DOHH2 (cell line): ENCODE data around the gene ZNF451.

Experiments used
- H3F3A ChIP-seq: fragments of 200-600 bp; sonication (generic), shearing (Covaris generic); 2 replicates; pipeline ENCODE4 v1.6.0; 2016; ENCODE audit warnings: antibody characterized with exemption, mild to moderate bottlenecking; ENCODE audit not compliant: control insufficient read depth, insufficient read depth
- H3K27ac ChIP-seq: fragments of 200-600 bp; sonication (generic); 2 replicates; pipeline ENCODE4 v1.5.1; 2014; ENCODE audit warnings: low read depth, mild to moderate bottlenecking, low read length, moderate library complexity
- H3K27me3 ChIP-seq: fragments of 200-600 bp; sonication (generic); 2 replicates; pipeline ENCODE4 v1.6.1; 2014; ENCODE audit warnings: mild to moderate bottlenecking, low read length, mixed read lengths; ENCODE audit not compliant: control insufficient read depth
- H3K36me3 ChIP-seq: fragments of 200-600 bp; sonication (generic); 2 replicates; pipeline ENCODE4 v1.6.1; 2014; ENCODE audit warnings: mild to moderate bottlenecking, low read length, moderate library complexity, mixed read lengths; ENCODE audit not compliant: control insufficient read depth
- H3K4me1 ChIP-seq: fragments of 200-600 bp; sonication (generic); 2 replicates; pipeline ENCODE4 v1.6.1; 2014; ENCODE audit warnings: mild to moderate bottlenecking, low read length, mixed read lengths; ENCODE audit not compliant: control insufficient read depth
- H3K4me2 ChIP-seq: fragments of 200-600 bp; sonication (generic); 2 replicates; pipeline ENCODE4 v1.6.0; 2014; ENCODE audit warnings: mild to moderate bottlenecking, low read length, moderate library complexity
- H3K4me3 ChIP-seq: fragments of 200-600 bp; sonication (generic); 2 replicates; pipeline ENCODE4 v1.5.1; 2014; ENCODE audit warnings: mild to moderate bottlenecking, low read length, mixed read lengths
- H3K79me2 ChIP-seq: fragments of 200-600 bp; sonication (generic); 2 replicates; pipeline ENCODE4 v1.6.1; 2014; ENCODE audit warnings: mild to moderate bottlenecking, low read length, mixed read lengths; ENCODE audit not compliant: control insufficient read depth
- H3K9me2 ChIP-seq: fragments of 200-600 bp; sonication (generic); replicated peaks from 2 replicates; pipeline ENCODE4 v1.6.1; 2014; ENCODE audit warnings: mild to moderate bottlenecking, low read length, mixed read lengths; ENCODE audit not compliant: control insufficient read depth
- H3K9me3 ChIP-seq: fragments of 200-600 bp; sonication (generic); 2 replicates; pipeline ENCODE4 v1.6.1; 2014; ENCODE audit warnings: antibody characterized with exemption, low read length, mixed read lengths; ENCODE audit not compliant: control insufficient read depth, insufficient read depth
- H4K20me1 ChIP-seq: fragments of 200-600 bp; sonication (generic); 2 replicates; pipeline ENCODE4 v1.6.0; 2014; ENCODE audit warnings: low read depth, mild to moderate bottlenecking, antibody characterized with exemption, low read length, moderate library complexity; ENCODE audit not compliant: control insufficient read depth, insufficient read depth
- EZH2phosphoT487 ChIP-seq: fragments of 200-600 bp; sonication (generic); IDR thresholded peaks from 2 replicates; pipeline ENCODE4 v1.6.1; 2017; ENCODE audit warnings: borderline replicate concordance, mild to moderate bottlenecking, antibody characterized with exemption, low read length, moderate library complexity, mixed read lengths
- TF ChIP-seq, protein P1 (sequence below): fragments of 200-600 bp; sonication (generic); IDR thresholded peaks from one replicate; pipeline ENCODE4 v1.5.1; 2014; ENCODE audit warnings: antibody characterized with exemption, mild to moderate bottlenecking, low read depth, low read length; ENCODE audit not compliant: poor library complexity, severe bottlenecking

The ZNF451 gene

DNA sequence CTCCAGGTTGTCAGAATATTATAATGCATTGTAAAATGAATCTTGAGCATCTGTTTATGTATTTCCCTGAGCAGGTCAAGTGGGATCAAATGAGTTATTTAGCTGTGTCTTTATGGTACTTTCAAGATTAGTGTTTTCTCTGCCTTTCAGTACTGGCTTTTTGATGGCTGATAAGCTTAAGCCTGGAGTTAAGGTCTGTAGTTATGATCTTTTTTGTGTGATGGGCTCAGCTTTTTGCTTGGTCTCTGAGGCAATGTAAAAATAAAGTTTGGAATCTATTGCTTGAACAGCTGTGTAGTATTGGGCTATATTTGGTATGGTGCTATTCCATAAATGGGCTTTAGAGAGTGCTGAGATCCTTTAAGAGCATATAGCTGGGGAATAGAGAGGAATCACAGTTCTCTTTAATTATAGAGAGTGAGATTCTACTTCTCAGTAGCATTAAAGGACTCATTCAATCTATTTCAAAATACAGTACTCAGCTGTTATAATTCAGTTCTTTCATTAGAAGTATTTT lies 40.7 kb downstream of the ZNF451 start:
- no peaks in the 10 kb centered on the region for H4K20me1 ChIP-seq
- H3K9me3 ChIP-seq: no peaks in the 10 kb centered on the region
- H3K27me3 ChIP-seq: no peaks in the 10 kb centered on the region
- H3F3A ChIP-seq: no peaks in the 10 kb centered on the region
- H3K4me3 ChIP-seq: no peak overlapping the region
- no peaks in the 10 kb centered on the region for H3K9me2 ChIP-seq
- H3K4me2 ChIP-seq: no peak overlapping the region
- no peak overlapping the region for H3K27ac ChIP-seq
- peaks cover 2% of the 10 kb centered on the region for H3K4me1 ChIP-seq
- H3K79me2 ChIP-seq: no peaks in the 10 kb centered on the region
- TF ChIP-seq, protein P1, sequence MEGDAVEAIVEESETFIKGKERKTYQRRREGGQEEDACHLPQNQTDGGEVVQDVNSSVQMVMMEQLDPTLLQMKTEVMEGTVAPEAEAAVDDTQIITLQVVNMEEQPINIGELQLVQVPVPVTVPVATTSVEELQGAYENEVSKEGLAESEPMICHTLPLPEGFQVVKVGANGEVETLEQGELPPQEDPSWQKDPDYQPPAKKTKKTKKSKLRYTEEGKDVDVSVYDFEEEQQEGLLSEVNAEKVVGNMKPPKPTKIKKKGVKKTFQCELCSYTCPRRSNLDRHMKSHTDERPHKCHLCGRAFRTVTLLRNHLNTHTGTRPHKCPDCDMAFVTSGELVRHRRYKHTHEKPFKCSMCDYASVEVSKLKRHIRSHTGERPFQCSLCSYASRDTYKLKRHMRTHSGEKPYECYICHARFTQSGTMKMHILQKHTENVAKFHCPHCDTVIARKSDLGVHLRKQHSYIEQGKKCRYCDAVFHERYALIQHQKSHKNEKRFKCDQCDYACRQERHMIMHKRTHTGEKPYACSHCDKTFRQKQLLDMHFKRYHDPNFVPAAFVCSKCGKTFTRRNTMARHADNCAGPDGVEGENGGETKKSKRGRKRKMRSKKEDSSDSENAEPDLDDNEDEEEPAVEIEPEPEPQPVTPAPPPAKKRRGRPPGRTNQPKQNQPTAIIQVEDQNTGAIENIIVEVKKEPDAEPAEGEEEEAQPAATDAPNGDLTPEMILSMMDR: no peak
- TF ChIP-seq EZH2phosphoT487: no peak
- peaks cover 33% of the 10 kb centered on the region for H3K36me3 ChIP-seq

DNA sequence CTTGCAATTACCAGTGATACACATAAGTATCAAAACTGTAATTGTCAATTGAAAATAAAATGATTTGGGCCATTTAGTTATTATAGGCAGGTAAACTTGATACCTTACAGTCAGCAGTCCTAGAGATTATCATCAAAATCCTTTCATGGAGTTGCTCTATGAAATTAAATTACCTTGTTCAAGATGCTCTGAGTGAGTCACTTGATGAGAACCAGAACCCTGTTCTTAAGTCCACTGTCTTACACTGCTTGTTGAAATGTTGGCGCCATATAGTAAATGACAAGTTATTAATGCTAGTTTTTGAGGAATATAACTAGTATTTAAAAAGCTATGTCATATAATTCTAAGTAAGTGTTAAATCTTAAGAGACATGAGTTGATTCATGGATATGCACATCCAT lies 45.0 kb downstream of the ZNF451 start:
- H3K4me2 ChIP-seq: no peak overlapping the region
- H3K36me3 ChIP-seq: peaks cover 28% of the 10 kb centered on the region
- H3K9me3 ChIP-seq: no peaks in the 10 kb centered on the region
- TF ChIP-seq EZH2phosphoT487: no peak
- TF ChIP-seq, protein P1: no peak
- H3K27me3 ChIP-seq: no peaks in the 10 kb centered on the region
- H3K4me3 ChIP-seq: no peak overlapping the region
- no peaks in the 10 kb centered on the region for H3F3A ChIP-seq
- H3K27ac ChIP-seq: no peak overlapping the region
- H3K9me2 ChIP-seq: no peaks in the 10 kb centered on the region
- no peaks in the 10 kb centered on the region for H3K79me2 ChIP-seq
- no peaks in the 10 kb centered on the region for H4K20me1 ChIP-seq
- H3K4me1 ChIP-seq: no peaks in the 10 kb centered on the region

DNA sequence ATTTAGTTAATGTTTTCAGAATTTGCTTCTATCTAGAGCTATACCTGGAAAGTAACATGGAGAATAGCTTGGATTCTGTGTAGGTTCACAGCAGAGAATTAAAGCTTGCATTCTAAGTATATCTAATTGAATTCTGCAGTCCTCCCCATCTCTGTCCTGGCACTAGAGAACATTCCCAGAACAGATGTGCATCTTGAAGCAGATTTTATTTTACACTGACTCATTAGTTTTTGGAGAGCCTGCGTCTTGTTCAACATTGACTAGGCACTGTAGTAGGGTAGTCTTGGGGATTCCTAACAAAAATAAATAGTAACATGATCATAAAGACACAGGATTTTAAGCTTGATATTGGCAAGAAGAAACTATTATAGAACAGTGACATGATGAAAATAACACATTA lies 45.9 kb downstream of the ZNF451 start:
- no peaks in the 10 kb centered on the region for H3F3A ChIP-seq
- TF ChIP-seq, protein P1: no peak
- no peak for TF ChIP-seq EZH2phosphoT487
- no peaks in the 10 kb centered on the region for H3K79me2 ChIP-seq
- H3K27me3 ChIP-seq: no peaks in the 10 kb centered on the region
- H3K9me2 ChIP-seq: no peaks in the 10 kb centered on the region
- no peak overlapping the region for H3K4me2 ChIP-seq
- no peak overlapping the region for H3K4me3 ChIP-seq
- H3K27ac ChIP-seq: no peak overlapping the region
- H3K9me3 ChIP-seq: no peaks in the 10 kb centered on the region
- H3K4me1 ChIP-seq: no peaks in the 10 kb centered on the region
- H3K36me3 ChIP-seq: peaks cover 27% of the 10 kb centered on the region
- no peaks in the 10 kb centered on the region for H4K20me1 ChIP-seq
